ENCODE data around the gene LHX4. TPM values are rescaled to one million over a fixed set of nuclear protein-coding genes. Genes with fewer than 3 reads are reported as not detected.

The LHX4 gene
- total and polyA plus RNA-seq, 10 of the 15 experiments (the other 5 are each of a cell fraction or from before 2014, with no cell fraction given): 0.05 to 0.80 (median 0.32) TPM; not detected in 6

DNA sequence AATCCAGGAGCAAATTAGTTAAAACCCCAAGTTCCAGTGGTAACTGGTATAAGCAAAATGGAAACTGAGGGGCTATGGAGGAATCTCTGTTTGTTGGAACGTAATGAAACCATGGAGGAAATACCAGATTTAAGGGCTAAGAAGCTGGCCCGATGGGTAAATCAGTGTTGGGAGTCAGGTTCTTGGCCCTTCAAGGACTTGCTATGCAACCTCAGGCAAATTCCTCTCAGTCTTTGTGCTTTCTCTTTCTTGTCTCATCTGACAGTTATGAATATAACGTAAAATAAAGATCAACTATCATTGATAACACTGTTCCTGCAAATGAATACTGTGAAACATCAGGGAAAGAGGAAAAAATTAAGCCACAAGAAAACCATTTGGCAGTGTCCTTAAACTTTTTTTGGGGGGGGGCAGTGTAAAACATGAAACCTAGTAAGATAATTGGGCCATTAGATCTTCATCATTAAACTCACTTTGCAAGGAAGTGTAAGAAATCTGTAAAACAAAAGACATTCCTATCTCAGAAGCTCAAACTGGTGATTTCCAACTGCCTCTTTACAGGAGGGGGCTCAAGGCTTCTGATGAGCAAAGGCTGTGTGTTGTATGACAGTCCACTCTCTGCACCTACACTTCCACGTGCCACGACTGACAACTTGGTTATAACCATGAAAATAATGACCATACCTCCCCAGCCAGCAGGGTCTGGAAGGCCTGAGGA, 47.6 kb downstream of the LHX4 start (continued):
- TF ChIP-seq, protein P1, sequence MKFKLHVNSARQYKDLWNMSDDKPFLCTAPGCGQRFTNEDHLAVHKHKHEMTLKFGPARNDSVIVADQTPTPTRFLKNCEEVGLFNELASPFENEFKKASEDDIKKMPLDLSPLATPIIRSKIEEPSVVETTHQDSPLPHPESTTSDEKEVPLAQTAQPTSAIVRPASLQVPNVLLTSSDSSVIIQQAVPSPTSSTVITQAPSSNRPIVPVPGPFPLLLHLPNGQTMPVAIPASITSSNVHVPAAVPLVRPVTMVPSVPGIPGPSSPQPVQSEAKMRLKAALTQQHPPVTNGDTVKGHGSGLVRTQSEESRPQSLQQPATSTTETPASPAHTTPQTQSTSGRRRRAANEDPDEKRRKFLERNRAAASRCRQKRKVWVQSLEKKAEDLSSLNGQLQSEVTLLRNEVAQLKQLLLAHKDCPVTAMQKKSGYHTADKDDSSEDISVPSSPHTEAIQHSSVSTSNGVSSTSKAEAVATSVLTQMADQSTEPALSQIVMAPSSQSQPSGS (IDR thresholded peaks at IDR 0.05; ENCODE audit: low read length): no peak
- TF ChIP-seq GABPA (IDR thresholded peaks at IDR 0.05; ENCODE audit: low read depth): no peak
- TF ChIP-seq, protein P2, sequence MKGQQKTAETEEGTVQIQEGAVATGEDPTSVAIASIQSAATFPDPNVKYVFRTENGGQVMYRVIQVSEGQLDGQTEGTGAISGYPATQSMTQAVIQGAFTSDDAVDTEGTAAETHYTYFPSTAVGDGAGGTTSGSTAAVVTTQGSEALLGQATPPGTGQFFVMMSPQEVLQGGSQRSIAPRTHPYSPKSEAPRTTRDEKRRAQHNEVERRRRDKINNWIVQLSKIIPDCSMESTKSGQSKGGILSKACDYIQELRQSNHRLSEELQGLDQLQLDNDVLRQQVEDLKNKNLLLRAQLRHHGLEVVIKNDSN (IDR thresholded peaks at IDR 0.05; ENCODE audit: borderline replicate concordance, extremely low read length, insufficient read depth, low read depth, low read length): no peak
- no peak for TF ChIP-seq MAX (IDR thresholded peaks at IDR 0.05; ENCODE audit: low read depth, low read length)

GRCh38 chr1:180278194-180278515, 48.1 kb downstream of the LHX4 start:
- DNase-seq (ENCODE audit: low read depth, low spot score): no peak
- no peak overlapping the region for H3K4me2 ChIP-seq (ENCODE audit: control insufficient read depth, insufficient read depth)
- H3K9me3 ChIP-seq (replicated peaks; ENCODE audit: control insufficient read depth, insufficient read depth, low read length): no peaks in the 10 kb centered on the region
- intact Hi-C loops (cut with micrococcal nuclease; ENCODE audit: unreplicated experiment): no loop called here
- H3K27me3 ChIP-seq (replicated peaks in 1 of 2; ENCODE audit: control insufficient read depth in 2 of 2, insufficient read depth in 2 of 2, low read length in 1 of 2): no peaks in the 10 kb centered on the region
- no TSS peak for BruUV-seq (replicated peaks)
- H3K4me1 ChIP-seq (ENCODE audit: control insufficient read depth, insufficient read depth, low read length): no peaks in the 10 kb centered on the region; the same call in 1 of the 2 replicates
- no peak for FAIRE-seq
- H3K36me3 ChIP-seq (ENCODE audit: control insufficient read depth in 2 of 2, insufficient read depth in 2 of 2, low read length in 1 of 2): peaks cover 2 to 8% of the 10 kb centered on the region in 2 experiments
- no peak overlapping the region for H3K27ac ChIP-seq (ENCODE audit: control insufficient read depth, insufficient read depth)
- no peak overlapping the region for H3K4me3 ChIP-seq
- H2AFZ ChIP-seq (ENCODE audit: control insufficient read depth, low read depth, low read length): no peak overlapping the region
- ChIA-PET CTCF (interaction anchor here (0.8 to 1.3 kb wide), 3 partner anchors 16 to 204 kb away, joined by 3 to 5 read pairs (median 4); no protein-coding TSS in a partner anchor), RAD21 (ENCODE audit: unreplicated experiment) (no interaction called here), SMC1A (ENCODE audit: uncharacterized antibody, unreplicated experiment) (interaction anchor here (0.9 to 1.6 kb wide), 2 partner anchors 9 to 204 kb away, joined by 4 to 7 read pairs; no protein-coding TSS in a partner anchor), POLR2A (interaction anchor here (0.5 kb wide), 1 partner anchor 171 kb away, joined by 4 read pairs; no protein-coding TSS in a partner anchor)
- in situ Hi-C loops (cut with MboI): no loop called here
- no peak for ATAC-seq
- no peaks in the 10 kb centered on the region for H4K20me1 ChIP-seq (ENCODE audit: control insufficient read depth, insufficient read depth)
- H3K9ac ChIP-seq (ENCODE audit: control insufficient read depth, insufficient read depth, low read length): no peak overlapping the region
- 95% methylated on average over 2 of the region's 2 CpGs for WGBS (ENCODE audit: insufficient coverage, insufficient replicate concordance, low lambda C conversion rate, missing lambda C conversion rate)
- no peaks in the 10 kb centered on the region for H3K79me2 ChIP-seq (ENCODE audit: control insufficient read depth, insufficient read depth, low read length)
- no peak for TF ChIP-seq NFYA (IDR thresholded peaks at IDR 0.05; ENCODE audit: borderline replicate concordance, low read depth, low read length)
- no peak for TF ChIP-seq ZBTB40 (IDR thresholded peaks at IDR 0.05; ENCODE audit: borderline replicate concordance)
- TF ChIP-seq, protein P1 (IDR thresholded peaks at IDR 0.05; ENCODE audit: low read length): no peak
- no peak for TF ChIP-seq KLF5 (IDR thresholded peaks at IDR 0.05; ENCODE audit: partially characterized antibody)
- no peak for TF ChIP-seq ZNF384 (IDR thresholded peaks at IDR 0.05; ENCODE audit: borderline replicate concordance, low read depth, low read length)
- TF ChIP-seq, protein P3, sequence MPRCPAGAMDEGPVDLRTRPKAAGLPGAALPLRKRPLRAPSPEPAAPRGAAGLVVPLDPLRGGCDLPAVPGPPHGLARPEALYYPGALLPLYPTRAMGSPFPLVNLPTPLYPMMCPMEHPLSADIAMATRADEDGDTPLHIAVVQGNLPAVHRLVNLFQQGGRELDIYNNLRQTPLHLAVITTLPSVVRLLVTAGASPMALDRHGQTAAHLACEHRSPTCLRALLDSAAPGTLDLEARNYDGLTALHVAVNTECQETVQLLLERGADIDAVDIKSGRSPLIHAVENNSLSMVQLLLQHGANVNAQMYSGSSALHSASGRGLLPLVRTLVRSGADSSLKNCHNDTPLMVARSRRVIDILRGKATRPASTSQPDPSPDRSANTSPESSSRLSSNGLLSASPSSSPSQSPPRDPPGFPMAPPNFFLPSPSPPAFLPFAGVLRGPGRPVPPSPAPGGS (IDR thresholded peaks at IDR 0.05; ENCODE audit: borderline replicate concordance, insufficient read depth, low read depth, low read length, poor library complexity, severe bottlenecking): no peak
